ENCODE data around the gene NLRP4. TPM values are rescaled to one million over a fixed set of nuclear protein-coding genes. Genes with fewer than 3 reads are reported as not detected.

NLRP4 gene
- total and polyA plus RNA-seq, 2 of the 4 experiments (the other 2 are of a cell fraction): not detected

GRCh38 chr19:55812449-55812848, 23.9 kb upstream of the NLRP4 start:
- H2BK20ac ChIP-seq (ENCODE audit: low read depth, low read length): no peak overlapping the region
- H3K4me2 ChIP-seq (ENCODE audit: low read depth, low read length): no peak overlapping the region
- no TSS peak for BruUV-seq (replicated peaks)
- H2BK5ac ChIP-seq (ENCODE audit: low read depth, low read length, poor library complexity, severe bottlenecking): no peak overlapping the region
- H3K27ac ChIP-seq (ENCODE audit: insufficient read depth, low read length): no peak overlapping the region
- H3K56ac ChIP-seq (ENCODE audit: extremely low read depth, insufficient read depth, low read length): no peak overlapping the region
- no peak overlapping the region for H4K5ac ChIP-seq (ENCODE audit: low read depth, low read length)
- H2BK120ac ChIP-seq (ENCODE audit: low read depth, low read length): no peak overlapping the region
- no peak for ATAC-seq (ENCODE audit: low read depth)
- no peaks in the 10 kb centered on the region for H3K79me1 ChIP-seq (ENCODE audit: low read depth in 1 of 2, low read length in 2 of 2)
- no peak overlapping the region for H3K23ac ChIP-seq (ENCODE audit: low read depth, low read length)
- no peak overlapping the region for H4K8ac ChIP-seq (ENCODE audit: low read depth in 2 of 2, low read length in 2 of 2)
- no peak for DNase-seq
- H2BK15ac ChIP-seq (ENCODE audit: low read depth, low read length): no peak overlapping the region
- no peak overlapping the region for H3K4ac ChIP-seq (ENCODE audit: low read depth, low read length)
- no peak overlapping the region for H3K9ac ChIP-seq (ENCODE audit: low read depth, low read length)
- H4K91ac ChIP-seq (ENCODE audit: insufficient read depth, low read depth, low read length): no peak overlapping the region
- ChIA-PET POLR2A (ENCODE audit: unreplicated experiment) (no interaction called here), CTCF (no interaction called here)
- H4K20me1 ChIP-seq (ENCODE audit: insufficient read depth, low read length): no peaks in the 10 kb centered on the region
- H3K9me3 ChIP-seq (ENCODE audit: control insufficient read depth, insufficient read depth, low read length): peaks cover 16% of the 10 kb centered on the region
- dilution Hi-C loops (cut with HindIII; ENCODE audit: low sequenced_read_pairs, unreplicated experiment): no loop called here
- TF ChIP-seq RCOR1 (IDR thresholded peaks at IDR 0.05; ENCODE audit: insufficient replicate concordance, low read length) (no peak), USF2 (IDR thresholded peaks at IDR 0.05; ENCODE audit: low read depth, low read length) (no peak), CHD1 (IDR thresholded peaks at IDR 0.05; ENCODE audit: low read depth, low read length) (no peak), BHLHE40 (IDR thresholded peaks at IDR 0.05; ENCODE audit: low read depth, low read length) (no peak), NFE2L2 (IDR thresholded peaks at IDR 0.05; ENCODE audit: low read depth, low read length) (no peak), CEBPB (IDR thresholded peaks at IDR 0.05; ENCODE audit: low read depth, low read length) (no peak), RFX5 (IDR thresholded peaks at IDR 0.05; ENCODE audit: low read depth, low read length) (no peak), CTCF (conservative IDR thresholded peaks at IDR 0.05; ENCODE audit: low read depth, low read length) (no peak), MAFK (IDR thresholded peaks at IDR 0.05; ENCODE audit: low read depth, low read length) (no peak), MAZ (IDR thresholded peaks at IDR 0.05; ENCODE audit: borderline replicate concordance, low read depth, low read length) (no peak), MXI1 (IDR thresholded peaks at IDR 0.05; ENCODE audit: borderline replicate concordance, low read depth, low read length) (no peak), SMC3 (IDR thresholded peaks at IDR 0.05; ENCODE audit: low read depth, low read length) (no peak), FOS (IDR thresholded peaks at IDR 0.05; ENCODE audit: low read depth, low read length) (no peak), ELK1 (IDR thresholded peaks at IDR 0.05; ENCODE audit: borderline replicate concordance, low read depth, low read length) (no peak), RAD21 (IDR thresholded peaks at IDR 0.05; ENCODE audit: low read length) (no peak), POLR2A (IDR thresholded peaks at IDR 0.05; ENCODE audit: low read depth, low read length) (no peak)
- intact Hi-C loops (cut with micrococcal nuclease): no loop called here
- no peaks in the 10 kb centered on the region for H3K4me1 ChIP-seq (ENCODE audit: control insufficient read depth, insufficient read depth, low read length)
- H3K4me3 ChIP-seq (ENCODE audit: insufficient read depth, low read depth, low read length): no peak overlapping the region
- H3K9me1 ChIP-seq (ENCODE audit: insufficient read depth, low read length): no peaks in the 10 kb centered on the region
- in situ Hi-C loops (cut with MboI; ENCODE audit: low sequenced_read_pairs): no loop called here
- WGBS, 2 experiments (ENCODE audit: extremely low coverage in 2 of 2, insufficient read length in 1 of 2): 20% methylated on average over 1 of the region's 7 CpGs; no CpG with 5 or more reads in 1 of the 2 experiments
- H2AK9ac ChIP-seq (replicated peaks; ENCODE audit: low read depth, low read length, poor library complexity): no peak overlapping the region
- H2AFZ ChIP-seq (replicated peaks; ENCODE audit: low read length, poor library complexity): no peak overlapping the region
- H3K27me3 ChIP-seq (ENCODE audit: control insufficient read depth, insufficient read depth, low read length): no peaks in the 10 kb centered on the region
- no peak overlapping the region for H3K14ac ChIP-seq (replicated peaks; ENCODE audit: low read depth, low read length)
- no peak overlapping the region for H3K18ac ChIP-seq (ENCODE audit: low read depth, low read length)
- H2AK5ac ChIP-seq (ENCODE audit: low read depth, low read length): no peak overlapping the region
- no peaks in the 10 kb centered on the region for H3K36me3 ChIP-seq (ENCODE audit: control insufficient read depth, insufficient read depth, low read length)
